NCI-H510A treated with DMSO at 0.1 percent for 48 hours (cell line): Measurements from ENCODE around the gene ZNF416.

Experiments
- DNase-seq: peaks from one replicate; lab custom pipeline; 2025; lab: John Stamatoyannopoulos, UW

ZNF416 gene

DNA sequence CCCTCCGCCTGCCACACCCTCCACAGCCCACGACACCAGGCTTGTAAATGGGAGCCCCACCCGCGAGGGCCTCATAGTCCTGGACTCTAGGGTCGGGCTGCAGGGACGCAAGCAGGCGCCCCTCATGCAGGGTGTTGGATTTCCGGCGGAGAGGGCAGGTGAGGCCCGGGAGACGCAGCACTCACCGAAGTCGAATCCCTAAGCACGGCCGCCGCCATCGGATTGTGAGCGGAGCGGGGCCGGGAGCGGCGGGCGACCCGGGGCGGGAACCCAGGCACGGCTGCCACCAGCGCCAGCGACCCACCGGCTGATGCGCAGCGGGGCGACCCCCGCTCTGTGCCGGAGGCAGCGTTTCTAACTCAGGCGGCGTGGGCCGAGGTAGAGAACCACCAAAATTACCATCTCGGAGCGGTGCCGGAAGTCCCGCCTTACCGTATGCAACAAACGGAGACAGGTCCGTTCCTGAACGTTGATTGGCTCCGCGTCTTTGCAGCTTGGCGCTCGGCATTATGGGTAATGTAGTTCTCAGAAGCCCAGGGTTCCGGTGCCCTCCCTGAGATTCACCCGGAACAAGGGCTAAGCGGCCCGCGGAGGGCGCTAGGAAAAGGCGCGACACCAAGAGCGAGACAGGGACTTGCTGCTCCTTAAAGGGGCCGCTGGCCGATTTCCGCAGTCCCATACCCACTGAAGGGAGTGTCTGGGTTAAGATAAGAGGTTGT, at the start of gene ZNF416:
ZNF416 (minus strand) TSS at position 425 of the 719 bp plus-strand sequence; CDS start at position 218, 207 bp downstream.
- peak; percentile 95 for DNase-seq

GRCh38 chr19:57623091-57623490, 44.4 kb upstream of the ZNF416 start:
- no peak for DNase-seq

DNA sequence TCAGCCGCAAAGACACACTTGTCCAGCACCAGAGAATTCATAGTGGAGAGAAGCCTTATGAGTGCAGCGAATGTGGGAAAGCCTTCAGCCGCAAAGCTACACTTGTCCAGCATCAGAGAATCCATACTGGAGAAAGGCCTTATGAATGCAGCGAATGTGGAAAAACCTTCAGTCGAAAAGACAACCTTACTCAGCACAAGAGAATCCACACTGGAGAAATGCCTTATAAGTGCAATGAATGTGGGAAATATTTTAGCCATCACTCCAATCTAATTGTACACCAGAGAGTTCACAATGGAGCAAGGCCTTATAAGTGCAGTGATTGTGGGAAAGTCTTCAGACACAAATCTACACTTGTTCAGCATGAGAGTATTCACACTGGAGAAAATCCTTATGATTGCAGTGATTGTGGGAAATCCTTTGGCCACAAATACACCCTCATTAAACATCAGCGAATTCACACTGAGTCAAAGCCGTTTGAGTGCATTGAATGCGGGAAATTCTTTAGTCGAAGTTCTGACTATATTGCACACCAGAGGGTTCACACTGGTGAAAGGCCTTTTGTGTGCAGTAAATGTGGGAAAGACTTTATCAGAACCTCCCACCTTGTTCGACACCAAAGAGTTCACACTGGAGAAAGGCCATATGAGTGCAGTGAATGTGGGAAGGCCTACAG, 42.1 kb upstream of the ZNF416 start:
- DNase-seq = no peak

DNA sequence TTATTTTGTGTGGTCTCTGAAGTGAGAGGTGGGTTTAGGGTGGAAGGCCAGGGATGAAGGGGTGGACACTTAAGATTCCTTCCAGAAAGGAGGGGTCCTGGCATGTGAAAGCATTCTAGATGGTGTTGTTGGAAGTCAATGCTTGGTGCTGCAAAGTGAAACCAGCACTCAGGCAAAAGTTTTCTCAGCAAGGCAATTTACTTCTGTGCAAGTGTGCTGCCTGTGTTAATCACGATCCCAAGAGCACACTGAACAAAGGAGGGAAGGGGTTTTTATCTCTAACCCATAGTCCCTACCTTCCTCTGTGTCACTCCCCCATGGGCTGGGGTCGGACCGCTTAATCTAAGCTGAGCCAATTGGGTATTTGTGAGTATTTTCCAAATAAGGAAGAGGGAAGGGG, 36.6 kb upstream of the ZNF416 start:
- DNase-seq = no peak

GRCh38 chr19:57613941-57614743, 35.4 kb upstream of the ZNF416 start, which contains the start of gene ZNF134:
ZNF134 (plus strand) TSS chr19:57614242; CDS start chr19:57619469, 5,227 bp downstream.
- DNase-seq = peak; percentile 76

DNA sequence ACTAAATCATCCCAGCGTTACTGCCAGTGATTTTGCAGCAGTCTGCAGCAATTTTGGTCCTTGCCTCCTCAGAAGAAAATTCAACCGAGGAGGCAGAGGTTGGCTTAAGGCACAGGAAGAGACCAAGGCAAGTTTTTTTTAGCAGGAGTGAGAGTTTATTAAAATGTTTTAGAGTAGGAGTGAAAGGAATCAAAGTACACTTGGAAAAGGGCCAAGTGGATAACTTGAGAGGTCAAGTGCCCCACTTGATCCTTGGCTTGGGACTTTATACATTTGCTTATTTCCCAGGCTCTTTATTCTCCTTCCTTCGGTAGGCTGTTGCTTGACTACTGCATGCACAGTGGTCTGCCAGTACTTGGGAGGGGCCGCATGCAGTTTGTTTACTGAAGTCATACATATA, 32.4 kb upstream of the ZNF416 start:
- DNase-seq = no peak

DNA sequence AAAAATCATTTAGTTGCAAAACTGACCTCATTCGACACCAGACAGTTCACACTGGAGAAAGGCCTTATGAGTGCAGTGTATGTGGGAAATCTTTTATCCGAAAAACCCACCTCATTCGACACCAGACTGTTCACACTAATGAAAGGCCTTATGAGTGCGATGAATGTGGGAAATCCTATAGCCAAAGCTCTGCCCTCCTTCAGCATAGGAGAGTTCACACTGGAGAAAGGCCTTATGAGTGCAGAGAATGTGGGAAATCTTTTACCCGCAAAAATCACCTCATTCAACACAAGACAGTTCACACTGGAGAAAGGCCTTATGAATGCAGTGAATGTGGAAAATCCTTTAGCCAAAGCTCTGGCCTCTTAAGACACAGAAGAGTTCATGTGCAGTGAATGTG, 28.2 kb upstream of the ZNF416 start:
- DNase-seq = no peak

GRCh38 chr19:57599761-57600383, 21.2 kb upstream of the ZNF416 start, which contains the start of gene ZNF530:
ZNF530 (plus strand) TSS chr19:57599885; CDS start chr19:57604346, 4,461 bp downstream.
- DNase-seq = peak; percentile 81

- no peak for DNase-seq
Measured at GRCh38 chr19:57599377-57599760, 20.7 kb upstream of the ZNF416 start.

- DNase-seq = no peak
Measured at GRCh38 chr19:57587529-57587928, 8.8 kb upstream of the ZNF416 start.

DNA sequence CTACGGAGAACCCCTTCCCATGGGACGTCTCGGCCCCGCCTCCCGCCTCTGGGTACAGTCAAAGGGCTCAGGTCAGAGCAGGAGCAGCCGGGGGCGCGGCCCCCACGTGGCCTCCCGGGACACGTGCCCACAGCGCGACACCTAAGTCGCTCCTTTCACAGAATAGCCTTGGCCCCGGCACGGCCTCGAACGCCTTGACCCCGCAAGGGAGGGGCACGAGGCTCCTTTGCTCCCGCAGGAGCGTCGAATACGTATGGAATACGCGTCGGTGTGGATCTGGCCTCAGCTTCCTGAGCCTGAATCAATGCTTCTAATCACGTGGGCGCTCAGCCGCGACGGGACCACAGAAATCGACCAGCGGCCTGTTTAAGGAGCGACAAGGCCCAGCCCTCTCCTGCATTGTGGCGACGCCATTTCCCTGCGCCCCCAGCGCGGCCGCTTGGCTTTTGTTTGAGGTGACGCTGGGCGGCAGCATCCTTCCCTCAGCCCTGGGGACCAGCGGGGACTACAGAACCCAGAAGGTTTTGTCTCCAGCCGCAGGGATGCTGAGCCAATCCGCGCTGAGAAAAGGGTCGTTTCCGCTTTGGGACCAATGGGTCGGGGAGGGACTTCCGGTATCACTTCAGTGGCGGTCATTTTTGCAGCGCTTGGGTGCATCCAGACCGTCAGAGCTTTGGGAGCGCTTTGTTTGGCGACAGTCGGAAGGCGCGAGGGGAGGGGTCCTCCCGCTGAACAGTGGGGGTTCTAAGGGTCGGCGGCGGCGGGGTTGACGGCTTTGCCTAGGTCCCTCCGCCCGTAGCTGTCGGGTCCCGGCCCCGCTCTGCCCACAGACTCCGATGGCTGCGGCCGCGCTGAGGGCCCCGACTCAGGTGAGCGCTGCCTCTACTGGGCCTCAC, 5.1 kb upstream of the ZNF416 start, which contains the start of gene ZIK1:
ZIK1 (plus strand) TSS at position 625 of the 896 bp plus-strand sequence; CDS start at position 837, 212 bp downstream.
- peak; percentile 77 for DNase-seq

DNA sequence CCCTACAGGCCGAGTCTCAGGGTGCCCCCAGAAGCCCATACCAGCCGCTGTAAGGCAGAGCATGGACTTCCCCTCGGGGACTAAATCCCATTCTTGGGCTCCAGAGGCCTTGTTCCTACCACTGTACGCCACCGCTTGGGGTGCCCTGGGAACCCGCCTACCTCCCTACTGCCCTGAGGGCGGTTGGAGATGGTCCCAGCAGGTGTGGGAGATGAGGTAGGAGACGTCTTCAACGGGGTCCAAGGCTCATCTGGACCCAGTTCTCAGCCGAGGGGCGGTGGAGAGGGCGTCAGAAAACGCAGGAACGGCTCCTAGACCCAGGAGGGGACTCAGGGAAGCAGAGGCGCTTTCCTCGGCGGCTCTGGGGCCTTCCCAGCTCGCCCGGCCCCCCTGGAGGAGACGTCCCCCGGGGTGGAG, 4.4 kb upstream of the ZNF416 start:
- DNase-seq = no peak

DNA sequence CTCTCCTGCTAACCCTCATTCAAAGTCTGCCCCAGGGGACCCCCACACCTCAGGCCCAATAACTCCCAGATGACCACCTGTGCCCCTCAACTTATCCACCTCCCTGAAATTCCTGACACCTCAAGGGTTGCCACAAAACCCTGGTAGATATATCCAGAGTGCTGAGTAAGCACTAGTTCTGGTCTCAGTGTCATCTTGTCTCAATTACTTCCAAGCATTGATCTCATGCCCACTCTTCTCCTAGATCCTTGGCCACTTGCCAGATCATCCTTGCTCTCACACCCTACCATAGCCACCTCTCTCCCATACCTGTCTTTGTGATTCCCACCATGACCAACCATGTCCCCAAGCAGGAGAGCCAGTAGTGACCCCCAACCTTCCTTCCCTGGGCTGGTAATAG, 2.0 kb downstream of the ZNF416 start:
- DNase-seq = no peak

DNA sequence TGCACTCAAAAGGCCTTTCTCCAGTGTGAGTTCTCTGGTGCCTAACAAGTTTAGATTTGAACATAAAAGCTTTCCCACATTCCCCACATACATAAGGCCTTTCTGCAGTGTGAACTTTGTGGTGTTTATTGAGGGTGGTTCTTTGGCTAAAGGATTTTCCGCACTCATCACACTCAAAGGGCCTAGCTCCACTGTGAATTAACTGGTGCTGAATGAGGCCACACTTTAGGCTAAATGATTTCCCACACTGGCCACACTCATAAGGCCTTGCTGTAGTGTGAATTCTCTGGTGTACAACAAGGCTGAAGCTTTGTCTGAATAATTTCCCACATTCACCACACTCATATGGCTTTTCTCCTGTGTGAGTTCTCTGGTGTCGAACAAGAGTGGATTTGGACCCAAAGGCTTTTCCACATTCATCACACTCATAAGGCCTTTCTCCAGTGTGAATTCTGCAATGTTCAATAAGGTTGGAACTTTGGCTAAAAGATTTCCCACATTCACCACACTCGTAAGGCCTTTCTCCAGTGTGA, 6.2 kb downstream of the ZNF416 start:
- DNase-seq = no peak

GRCh38 chr19:57570707-57571106, 8.0 kb downstream of the ZNF416 start:
- no peak for DNase-seq

DNA sequence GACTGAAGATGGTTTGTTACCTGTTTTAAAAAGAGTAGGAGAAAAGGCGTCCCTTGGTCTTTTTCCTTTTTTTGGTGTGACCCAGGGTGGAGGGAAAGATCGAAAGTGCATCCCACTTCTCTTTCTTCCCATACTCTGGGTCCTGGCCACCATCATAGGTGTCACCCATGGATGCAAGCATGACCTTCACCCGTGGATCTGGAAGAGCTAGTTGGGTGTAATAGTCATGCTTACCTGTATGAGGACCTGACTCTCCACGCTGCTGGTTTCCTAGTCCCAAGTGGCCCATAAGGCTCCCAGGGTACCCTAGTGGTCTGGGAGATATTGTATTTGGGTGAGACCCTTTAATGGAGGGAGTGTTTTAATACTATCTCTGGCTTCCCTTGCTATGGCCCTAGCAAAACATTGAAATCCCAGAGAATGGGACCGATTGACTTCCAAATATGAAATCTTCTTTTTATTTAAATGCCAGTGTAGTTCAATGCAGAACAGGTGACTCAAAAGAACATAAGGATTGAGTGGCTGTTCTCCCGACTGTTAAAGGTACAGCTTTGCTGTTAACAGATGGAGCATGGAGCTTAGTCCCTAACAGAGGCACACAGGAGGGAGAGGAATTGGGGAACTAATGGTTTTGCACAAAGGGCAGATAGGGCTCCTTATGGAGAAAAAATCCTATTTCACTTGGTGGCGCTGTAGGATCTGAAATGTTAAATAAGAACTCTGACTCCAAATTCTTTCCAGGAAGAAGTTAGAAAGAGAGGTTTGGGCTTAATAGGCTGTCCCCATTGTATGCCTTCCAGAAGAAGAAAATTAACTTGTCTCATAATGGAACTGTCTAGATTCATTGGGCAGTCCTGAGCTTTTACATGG, 12.1 kb downstream of the ZNF416 start:
- no peak for DNase-seq

DNA sequence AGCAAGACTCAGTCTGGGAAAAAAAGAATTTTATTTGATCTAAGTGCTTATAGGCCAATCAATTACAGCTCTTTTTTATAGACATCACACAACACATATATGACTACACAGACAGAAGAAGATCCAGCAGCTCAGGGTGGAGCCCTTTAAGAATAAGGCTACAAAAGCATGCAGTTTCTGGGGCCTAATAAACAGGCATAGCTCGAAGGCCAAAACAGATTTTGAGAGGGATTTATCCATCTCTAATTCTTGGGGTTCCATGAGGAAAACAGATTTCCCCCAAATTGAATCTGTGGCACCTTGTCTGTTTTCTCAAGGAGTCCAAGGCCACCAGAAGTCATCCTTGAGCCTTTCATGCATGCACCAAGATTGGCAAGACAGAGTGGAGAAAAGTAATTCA, 15.2 kb downstream of the ZNF416 start:
- DNase-seq = no peak

DNA sequence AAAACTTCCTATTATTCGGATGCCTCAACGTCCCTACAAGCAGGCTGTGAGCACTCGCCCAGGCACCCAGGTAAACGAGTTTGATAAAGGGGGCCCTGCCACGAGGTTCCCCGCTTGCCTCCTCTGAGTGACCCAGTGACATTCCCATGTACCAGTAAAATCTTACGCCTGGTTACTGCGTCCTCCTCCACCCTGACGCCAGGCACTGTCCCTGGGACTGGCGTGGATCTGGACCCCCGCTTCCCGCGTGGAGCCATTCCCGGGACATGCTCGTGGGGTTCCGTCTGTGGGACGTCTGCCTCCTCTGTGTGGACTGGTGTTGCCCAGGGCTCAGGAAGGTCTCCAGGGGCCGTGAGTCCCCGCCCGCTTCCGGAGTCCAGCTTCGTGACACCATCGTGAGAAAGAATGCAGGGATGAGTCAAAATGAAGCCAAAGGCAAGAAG, 18.6 kb downstream of the ZNF416 start:
- no peak for DNase-seq

DNA sequence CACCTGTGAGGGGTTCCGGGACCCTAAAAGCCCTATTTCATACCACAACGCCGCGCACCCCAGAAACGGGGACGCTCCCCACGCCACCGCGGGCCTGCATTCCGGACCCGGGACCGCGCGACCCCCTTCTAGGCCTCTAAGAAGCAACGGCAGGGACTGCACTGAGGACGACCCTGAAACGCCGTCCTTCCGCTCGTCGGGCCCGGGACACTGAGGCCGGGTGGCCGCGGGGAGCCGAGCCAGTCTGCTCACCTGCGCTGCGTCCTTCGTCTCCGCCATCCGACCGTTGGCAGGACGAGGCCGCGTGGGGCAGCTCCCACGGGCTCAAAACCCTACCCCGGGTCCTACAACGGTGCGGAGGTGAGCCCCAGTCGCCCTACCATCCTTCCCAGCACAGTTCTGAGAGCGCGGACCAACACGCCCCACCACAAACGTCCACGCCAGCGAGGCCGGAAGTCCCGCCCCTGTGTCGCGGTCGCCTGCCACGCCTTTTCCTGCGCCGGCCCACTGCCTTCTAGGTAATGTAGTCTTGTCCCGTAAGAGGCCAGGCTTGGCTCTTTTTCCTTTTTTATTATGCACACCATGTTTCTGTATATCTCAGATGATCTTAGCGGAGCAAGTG, 19.2 kb downstream of the ZNF416 start, which contains the start of gene ZNF550:
ZNF550 (minus strand) TSS at position 460 of the 622 bp plus-strand sequence; CDS start at position 279, 181 bp downstream.
- DNase-seq = peak; percentile 83
